Measurements from ENCODE around the gene CDC6.

The CDC6 gene

GRCh38 chr17:40287494-40288369, at the start of gene CDC6:
CDC6 (plus strand) TSS chr17:40287879; CDS start chr17:40289421, 1,542 bp downstream.
- in situ Hi-C loops (cut with HindIII; ENCODE audit: low pct_ligation_motif_present, low pct_unique_long_range_greater_than_20kb, low sequenced_read_pairs): no loop called here
- DNase-seq: peak; percentile 100

- in situ Hi-C loops (cut with HindIII; ENCODE audit: low pct_ligation_motif_present, low pct_unique_long_range_greater_than_20kb, low sequenced_read_pairs): no loop called here
- no peak for DNase-seq
Measured at GRCh38 chr17:40241252-40241834, 46.3 kb upstream of the CDC6 start.

DNA sequence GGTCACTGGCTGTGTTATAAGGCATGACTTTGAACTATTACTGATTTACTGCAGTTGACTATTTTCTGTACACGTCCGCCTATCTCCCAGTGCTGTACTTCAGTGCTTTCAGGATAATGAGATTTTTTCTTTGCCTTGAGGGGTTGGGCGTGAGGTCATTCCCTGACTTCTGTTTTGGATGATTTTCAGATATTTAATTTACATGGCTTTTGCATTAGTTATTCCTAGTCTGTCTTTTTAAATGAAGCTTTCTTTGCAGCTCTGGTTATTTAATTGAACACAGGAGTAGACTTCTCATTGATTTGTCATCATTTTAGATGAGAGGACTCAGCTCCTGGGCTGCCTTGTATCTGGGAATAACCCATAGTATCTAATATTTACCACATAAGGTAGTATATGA, 44.9 kb upstream of the CDC6 start:
- no peak for DNase-seq
- in situ Hi-C loops (cut with HindIII; ENCODE audit: low pct_ligation_motif_present, low pct_unique_long_range_greater_than_20kb, low sequenced_read_pairs): no loop called here

GRCh38 chr17:40243761-40244160, 43.9 kb upstream of the CDC6 start:
- DNase-seq: no peak
- in situ Hi-C loops (cut with HindIII; ENCODE audit: low pct_ligation_motif_present, low pct_unique_long_range_greater_than_20kb, low sequenced_read_pairs): no loop called here

- DNase-seq: no peak
Measured at GRCh38 chr17:40244255-40244654, 43.4 kb upstream of the CDC6 start.

DNA sequence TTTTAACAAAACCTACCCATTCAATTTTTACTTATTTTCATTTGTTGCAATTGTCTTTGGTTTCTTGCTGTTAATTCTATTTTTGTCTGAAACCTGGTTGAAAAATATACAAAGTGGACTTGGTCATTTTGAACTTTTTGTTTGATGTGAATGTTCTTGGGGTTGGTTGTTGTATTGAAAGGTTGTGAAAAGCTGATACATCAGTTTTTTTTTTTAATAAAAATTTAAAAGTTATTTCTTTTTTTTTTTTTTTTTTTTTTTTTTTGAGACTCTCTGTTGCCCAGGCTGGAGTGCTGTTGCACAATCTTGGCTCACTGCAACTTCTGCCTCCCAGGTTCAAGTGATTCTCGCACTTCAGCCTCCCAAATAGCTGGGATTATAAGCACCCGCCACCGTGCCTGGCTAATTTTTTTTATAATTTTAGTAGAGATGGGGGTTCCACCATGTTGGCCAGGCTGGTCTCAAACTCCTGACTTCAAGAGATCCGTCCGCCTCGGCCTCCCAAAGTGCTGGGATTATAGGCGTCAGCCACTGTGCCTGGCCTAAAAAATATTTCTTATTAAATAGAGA, 39.7 kb upstream of the CDC6 start:
- DNase-seq: no peak
- in situ Hi-C loops (cut with HindIII; ENCODE audit: low pct_ligation_motif_present, low pct_unique_long_range_greater_than_20kb, low sequenced_read_pairs): no loop called here

More at GRCh38 chr17:40244255-40244654, 43.4 kb upstream of the CDC6 start:
- in situ Hi-C loops (cut with HindIII; ENCODE audit: low pct_ligation_motif_present, low pct_unique_long_range_greater_than_20kb, low sequenced_read_pairs): no loop called here

- in situ Hi-C loops (cut with HindIII; ENCODE audit: low pct_ligation_motif_present, low pct_unique_long_range_greater_than_20kb, low sequenced_read_pairs): no loop called here
- no peak for DNase-seq
Measured at GRCh38 chr17:40248507-40248906, 39.2 kb upstream of the CDC6 start.

- in situ Hi-C loops (cut with HindIII; ENCODE audit: low pct_ligation_motif_present, low pct_unique_long_range_greater_than_20kb, low sequenced_read_pairs): no loop called here
- DNase-seq: peak; percentile 55
Measured at GRCh38 chr17:40251576-40251975, 36.1 kb upstream of the CDC6 start.

DNA sequence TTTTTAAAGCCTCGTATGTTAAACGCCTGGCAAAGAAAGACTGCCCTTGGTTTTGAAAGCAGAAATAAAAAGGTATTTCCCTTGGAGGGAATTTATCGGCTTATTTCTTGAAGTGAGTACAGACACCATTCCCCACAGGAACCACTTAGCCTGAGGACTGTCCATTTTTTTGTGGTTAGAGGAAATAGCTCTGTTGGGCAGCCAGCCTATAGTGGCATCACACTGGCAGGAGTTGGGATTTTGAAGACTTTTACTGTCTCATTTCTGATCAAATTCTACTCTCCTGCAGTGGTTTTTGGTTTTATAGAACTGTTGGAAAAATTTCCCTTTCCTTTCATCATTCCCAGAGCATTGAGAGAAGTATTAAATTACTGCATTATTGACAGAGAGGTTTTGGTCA, 34.1 kb upstream of the CDC6 start:
- in situ Hi-C loops (cut with HindIII; ENCODE audit: low pct_ligation_motif_present, low pct_unique_long_range_greater_than_20kb, low sequenced_read_pairs): no loop called here
- DNase-seq: no peak

- DNase-seq: no peak
- in situ Hi-C loops (cut with HindIII; ENCODE audit: low pct_ligation_motif_present, low pct_unique_long_range_greater_than_20kb, low sequenced_read_pairs): no loop called here
Measured at GRCh38 chr17:40259505-40259904, 28.2 kb upstream of the CDC6 start.

DNA sequence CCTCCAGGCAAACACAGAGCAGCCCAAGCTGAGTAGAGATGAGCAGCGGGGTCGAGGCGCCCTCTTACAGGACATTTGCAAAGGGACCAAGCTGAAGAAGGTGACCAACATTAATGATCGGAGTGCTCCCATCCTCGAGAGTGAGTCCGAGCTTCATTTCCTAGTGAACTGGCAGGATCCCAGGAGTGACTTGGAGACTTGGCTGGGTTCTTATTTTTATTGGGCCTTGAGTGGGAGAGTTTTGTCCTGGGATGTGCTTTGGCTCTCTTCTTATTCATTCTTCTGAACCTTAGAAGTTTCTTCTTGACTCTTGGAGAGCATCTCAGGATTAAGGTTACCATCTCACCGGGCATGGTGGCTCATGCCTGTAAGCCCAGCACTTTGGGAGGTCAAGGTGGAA, 27.2 kb upstream of the CDC6 start:
- in situ Hi-C loops (cut with HindIII; ENCODE audit: low pct_ligation_motif_present, low pct_unique_long_range_greater_than_20kb, low sequenced_read_pairs): no loop called here
- DNase-seq: no peak

- in situ Hi-C loops (cut with HindIII; ENCODE audit: low pct_ligation_motif_present, low pct_unique_long_range_greater_than_20kb, low sequenced_read_pairs): no loop called here
- no peak for DNase-seq
Measured at GRCh38 chr17:40264458-40265185, 23.1 kb upstream of the CDC6 start.

- in situ Hi-C loops (cut with HindIII; ENCODE audit: low pct_ligation_motif_present, low pct_unique_long_range_greater_than_20kb, low sequenced_read_pairs): no loop called here
- no peak for DNase-seq
Measured at GRCh38 chr17:40265337-40265736, 22.3 kb upstream of the CDC6 start.

GRCh38 chr17:40266882-40267281, 20.8 kb upstream of the CDC6 start:
- DNase-seq: no peak
- in situ Hi-C loops (cut with HindIII; ENCODE audit: low pct_ligation_motif_present, low pct_unique_long_range_greater_than_20kb, low sequenced_read_pairs): no loop called here

DNA sequence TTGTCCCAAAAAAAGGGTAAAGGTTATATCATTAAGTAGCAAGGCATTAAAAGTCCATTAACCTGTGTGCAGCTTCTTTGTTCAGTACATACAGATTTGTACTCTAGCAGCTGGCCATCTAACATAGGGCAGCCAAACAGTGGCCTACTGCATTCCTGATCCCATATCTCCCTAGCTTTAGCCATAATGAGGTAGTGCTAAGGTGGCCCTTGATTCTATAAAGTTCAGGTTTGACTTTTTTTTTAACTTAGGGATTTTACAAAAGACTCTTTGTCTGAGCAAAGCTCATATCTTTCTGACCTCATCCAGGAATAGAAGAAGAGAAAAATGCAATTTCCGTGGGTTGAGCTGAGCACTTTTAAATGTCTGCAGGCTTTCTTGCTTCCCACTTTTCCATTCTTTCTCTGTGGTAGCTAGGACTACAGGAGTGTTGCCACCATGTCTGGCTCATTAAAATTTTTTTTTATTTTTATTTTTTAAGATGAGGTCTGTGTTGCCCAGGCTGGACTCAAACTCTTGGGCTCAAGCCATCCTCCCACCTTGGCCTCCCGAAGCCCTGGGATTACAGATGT, 19.5 kb upstream of the CDC6 start:
- in situ Hi-C loops (cut with HindIII; ENCODE audit: low pct_ligation_motif_present, low pct_unique_long_range_greater_than_20kb, low sequenced_read_pairs): no loop called here
- no peak for DNase-seq

DNA sequence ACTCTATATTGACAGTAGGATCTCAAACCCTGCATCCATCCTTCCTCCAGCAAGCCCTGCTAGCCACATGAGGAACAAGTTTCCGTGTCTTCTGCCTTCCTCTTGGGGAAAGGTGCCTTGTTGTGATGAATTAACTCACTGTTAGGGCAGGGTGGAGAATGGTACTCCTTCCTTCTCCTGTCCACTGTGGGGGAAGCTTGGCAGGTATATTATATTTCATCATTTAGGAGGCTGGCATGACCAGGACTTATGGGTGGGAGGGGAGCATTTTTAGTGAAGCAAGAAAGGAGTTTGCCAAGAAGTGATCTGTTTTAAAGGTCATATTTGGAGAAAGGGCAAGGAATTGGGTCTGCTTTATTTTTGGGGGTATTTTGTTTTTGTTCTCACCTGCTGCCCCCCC, 9.3 kb upstream of the CDC6 start:
- no peak for DNase-seq
- in situ Hi-C loops (cut with HindIII; ENCODE audit: low pct_ligation_motif_present, low pct_unique_long_range_greater_than_20kb, low sequenced_read_pairs): no loop called here

DNA sequence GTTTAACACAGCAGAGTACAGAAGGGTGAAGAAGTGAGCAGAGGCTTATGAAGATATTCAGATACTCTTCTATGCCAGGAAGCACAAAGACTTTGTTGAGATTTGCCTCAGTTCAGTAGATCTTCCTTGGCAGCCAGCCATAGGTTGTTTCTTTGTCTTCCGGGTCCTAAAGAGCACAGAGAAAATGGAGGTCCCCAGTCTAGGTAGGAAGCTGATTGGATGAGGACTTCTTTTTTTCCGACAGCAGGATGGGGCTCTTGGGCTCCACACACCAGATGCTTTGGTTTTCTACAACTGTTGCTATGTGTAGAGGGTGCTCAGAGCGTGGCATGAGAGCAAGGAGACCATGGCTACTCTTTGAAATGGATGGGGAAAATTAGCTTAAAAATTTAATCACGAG, 8.3 kb upstream of the CDC6 start:
- in situ Hi-C loops (cut with HindIII; ENCODE audit: low pct_ligation_motif_present, low pct_unique_long_range_greater_than_20kb, low sequenced_read_pairs): no loop called here
- DNase-seq: no peak

- in situ Hi-C loops (cut with HindIII; ENCODE audit: low pct_ligation_motif_present, low pct_unique_long_range_greater_than_20kb, low sequenced_read_pairs): no loop called here
- peak; percentile 31 for DNase-seq
Measured at GRCh38 chr17:40281663-40282062, 6.0 kb upstream of the CDC6 start.

DNA sequence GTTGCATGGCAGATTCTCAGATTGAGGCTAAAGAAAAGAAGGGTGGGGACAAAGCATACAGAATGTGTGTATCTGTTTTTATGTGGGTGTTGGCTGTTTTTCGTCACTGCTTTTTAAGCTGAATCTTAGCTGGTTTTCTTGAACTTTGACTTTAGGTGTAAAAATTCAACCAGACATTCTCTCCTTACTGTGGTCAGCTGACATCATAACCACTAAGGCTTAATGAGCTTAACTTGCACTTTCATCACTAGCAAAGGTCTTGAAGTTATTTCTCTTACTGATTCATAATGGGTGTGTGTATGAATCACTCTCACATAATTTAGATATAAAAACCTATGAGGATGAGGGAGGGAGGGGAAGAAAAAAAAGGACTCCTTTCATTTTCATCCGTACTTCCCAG, 4.0 kb upstream of the CDC6 start:
- in situ Hi-C loops (cut with HindIII; ENCODE audit: low pct_ligation_motif_present, low pct_unique_long_range_greater_than_20kb, low sequenced_read_pairs): no loop called here
- peak; percentile 93 for DNase-seq
